Cardiac fibroblast (primary cell): ENCODE data around the gene DYRK2.

ENCODE experiments used
- DNase-seq, 2 donors: peaks; one replicate each; pipeline versions ENCODE4 v3.0.0 to v3.0.0-alpha.2; 2010; ENCODE audit warnings: low read depth in 2 of 2
- H3K4me3 ChIP-seq, 2 donors: replicated peaks in 1 of 2; 1 replicate in 1 of 2; 2 replicates in 1 of 2; pipeline ENCODE4 v1.5.1; 2011; ENCODE audit warnings: low read depth in 2 of 2, low read length in 2 of 2, mild to moderate bottlenecking in 2 of 2, moderate library complexity in 1 of 2
- TF ChIP-seq, protein P1 (sequence below): IDR thresholded peaks from one replicate; pipeline ENCODE4 v1.5.1; 2011; ENCODE audit warnings: low read depth, mild to moderate bottlenecking, low read length, inconsistent platforms

DYRK2 gene

DNA sequence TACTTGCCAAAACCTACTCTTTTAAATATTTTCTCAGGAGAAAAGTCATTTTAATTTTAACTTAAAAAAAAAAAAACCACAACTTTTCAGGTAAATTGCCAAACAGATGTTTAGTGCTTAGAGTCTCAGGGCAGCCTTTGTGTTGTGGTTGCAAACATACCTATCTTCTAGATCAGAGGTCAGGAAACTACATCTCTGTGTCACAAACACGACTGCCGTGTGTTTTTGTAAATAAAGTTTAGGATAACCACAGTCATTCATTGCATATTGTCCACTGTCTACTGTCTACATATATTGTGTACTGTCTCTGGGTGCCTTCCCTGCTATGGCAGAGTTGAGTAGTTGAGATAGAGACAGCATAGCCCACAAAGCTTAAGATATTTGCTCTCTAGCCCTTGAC lies 48.9 kb downstream of the DYRK2 start:
- no peak for DNase-seq
- TF ChIP-seq, protein P1, sequence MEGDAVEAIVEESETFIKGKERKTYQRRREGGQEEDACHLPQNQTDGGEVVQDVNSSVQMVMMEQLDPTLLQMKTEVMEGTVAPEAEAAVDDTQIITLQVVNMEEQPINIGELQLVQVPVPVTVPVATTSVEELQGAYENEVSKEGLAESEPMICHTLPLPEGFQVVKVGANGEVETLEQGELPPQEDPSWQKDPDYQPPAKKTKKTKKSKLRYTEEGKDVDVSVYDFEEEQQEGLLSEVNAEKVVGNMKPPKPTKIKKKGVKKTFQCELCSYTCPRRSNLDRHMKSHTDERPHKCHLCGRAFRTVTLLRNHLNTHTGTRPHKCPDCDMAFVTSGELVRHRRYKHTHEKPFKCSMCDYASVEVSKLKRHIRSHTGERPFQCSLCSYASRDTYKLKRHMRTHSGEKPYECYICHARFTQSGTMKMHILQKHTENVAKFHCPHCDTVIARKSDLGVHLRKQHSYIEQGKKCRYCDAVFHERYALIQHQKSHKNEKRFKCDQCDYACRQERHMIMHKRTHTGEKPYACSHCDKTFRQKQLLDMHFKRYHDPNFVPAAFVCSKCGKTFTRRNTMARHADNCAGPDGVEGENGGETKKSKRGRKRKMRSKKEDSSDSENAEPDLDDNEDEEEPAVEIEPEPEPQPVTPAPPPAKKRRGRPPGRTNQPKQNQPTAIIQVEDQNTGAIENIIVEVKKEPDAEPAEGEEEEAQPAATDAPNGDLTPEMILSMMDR = no peak
- no peak overlapping the region for H3K4me3 ChIP-seq

DNA sequence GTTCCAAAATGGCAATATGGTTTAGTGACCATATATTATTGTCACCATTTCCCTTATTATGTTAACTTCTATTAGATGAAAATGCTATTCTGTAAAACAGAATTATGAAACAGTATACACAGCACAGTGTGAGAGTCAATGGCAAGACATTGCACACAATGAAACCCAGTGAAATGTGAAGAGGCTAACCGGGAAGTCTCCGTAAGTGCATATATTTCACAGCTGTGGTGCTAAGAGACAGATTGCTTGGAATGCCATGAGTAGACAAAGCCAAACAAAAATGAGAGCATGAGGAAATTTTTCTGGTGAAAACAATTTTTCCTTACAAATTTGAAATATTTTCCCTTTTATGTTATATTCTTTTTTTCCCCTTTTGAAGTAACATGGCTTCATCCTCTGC lies 49.4 kb downstream of the DYRK2 start:
- DNase-seq = no peak
- no peak overlapping the region for H3K4me3 ChIP-seq
- TF ChIP-seq, protein P1 = no peak

DNA sequence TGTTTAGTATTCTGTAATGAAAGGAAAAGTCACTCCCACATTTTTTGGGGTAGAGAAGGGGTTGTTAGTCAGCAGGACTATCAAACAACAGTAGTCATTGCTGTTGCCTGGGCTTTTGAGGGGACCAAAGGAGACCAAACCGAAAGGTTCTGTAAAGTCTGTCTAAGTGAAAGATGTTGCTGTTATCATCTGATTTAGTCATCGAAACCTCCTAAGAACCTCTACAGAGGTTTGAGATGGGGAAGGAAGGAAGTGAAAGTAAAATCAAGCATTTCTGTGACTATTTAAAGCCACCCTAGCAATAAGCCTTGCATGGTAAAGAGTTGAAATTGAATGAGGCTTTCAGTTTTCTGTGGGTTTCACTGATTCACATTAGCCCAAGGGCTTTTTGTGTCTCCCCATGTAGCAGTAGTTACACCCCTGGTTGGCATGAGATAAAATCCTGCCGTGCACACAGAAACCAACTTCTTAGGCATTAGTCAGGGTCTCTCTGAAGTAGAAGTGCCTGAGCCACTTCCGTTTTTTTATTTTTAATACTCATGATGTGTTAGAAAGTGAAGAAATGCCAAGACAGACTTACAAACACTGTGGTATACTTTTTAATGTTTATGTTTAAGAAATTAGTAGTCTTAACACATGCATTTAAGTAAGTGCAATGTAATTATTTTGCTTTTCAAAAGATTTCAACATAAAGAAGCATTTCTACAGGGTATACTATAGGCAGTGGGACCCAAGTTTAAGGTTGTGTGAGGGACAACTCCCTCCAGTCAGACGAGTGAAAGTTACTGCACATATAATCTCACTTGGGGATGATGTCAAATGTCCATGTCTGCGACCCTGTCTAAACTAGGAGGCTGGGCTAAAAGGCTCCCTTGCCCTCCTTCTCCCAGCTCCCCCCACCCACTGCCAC lies 50.4 kb downstream of the DYRK2 start:
- TF ChIP-seq, protein P1 = no peak
- H3K4me3 ChIP-seq = peak overlapping the region in 1 of 2 donors; percentile 37
- peak in 1 of 2 donors; percentile 48 for DNase-seq

DNA sequence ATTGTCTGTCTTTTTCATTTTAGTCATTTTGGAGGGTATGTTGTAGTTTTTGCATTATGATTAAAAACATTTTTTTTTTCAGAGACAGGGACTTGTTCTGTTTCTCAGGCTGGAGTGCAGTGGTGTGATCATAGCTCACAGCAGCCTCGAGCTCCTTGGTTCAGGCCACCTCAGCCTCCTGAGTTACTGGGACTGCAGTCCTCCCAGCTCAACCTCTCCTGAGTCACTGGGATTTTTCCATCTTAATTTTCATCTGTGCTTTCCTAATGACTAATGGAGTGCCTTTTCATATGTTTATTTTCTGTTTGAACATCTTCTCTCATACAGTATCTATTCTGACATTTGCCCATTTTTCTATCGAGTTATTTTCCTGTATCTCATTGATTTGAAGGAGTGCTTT lies 52.6 kb downstream of the DYRK2 start:
- TF ChIP-seq, protein P1 = no peak
- peak in 1 of 2 donors; percentile 54 for DNase-seq
- no peak overlapping the region for H3K4me3 ChIP-seq

DNA sequence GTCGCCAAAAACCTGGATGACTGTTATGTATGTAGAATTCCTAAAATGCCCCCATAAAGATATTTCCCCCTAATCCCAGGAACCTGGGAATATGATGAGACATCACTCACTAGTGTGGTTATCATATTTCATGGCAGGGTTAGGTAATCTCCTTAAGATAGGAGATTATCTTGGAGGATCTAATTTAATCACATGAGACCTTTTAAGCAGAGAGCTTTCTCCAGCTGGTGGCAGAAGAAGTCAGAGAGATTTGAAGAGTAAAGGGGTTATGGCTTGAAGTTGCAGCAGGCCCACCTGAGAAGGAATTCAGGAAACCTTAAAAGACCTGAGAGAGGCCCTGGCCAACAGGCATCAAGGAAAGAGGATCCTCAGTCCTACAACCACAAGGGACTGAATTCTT lies 53.6 kb downstream of the DYRK2 start:
- no peak for DNase-seq
- TF ChIP-seq, protein P1 = no peak
- no peak overlapping the region for H3K4me3 ChIP-seq

DNA sequence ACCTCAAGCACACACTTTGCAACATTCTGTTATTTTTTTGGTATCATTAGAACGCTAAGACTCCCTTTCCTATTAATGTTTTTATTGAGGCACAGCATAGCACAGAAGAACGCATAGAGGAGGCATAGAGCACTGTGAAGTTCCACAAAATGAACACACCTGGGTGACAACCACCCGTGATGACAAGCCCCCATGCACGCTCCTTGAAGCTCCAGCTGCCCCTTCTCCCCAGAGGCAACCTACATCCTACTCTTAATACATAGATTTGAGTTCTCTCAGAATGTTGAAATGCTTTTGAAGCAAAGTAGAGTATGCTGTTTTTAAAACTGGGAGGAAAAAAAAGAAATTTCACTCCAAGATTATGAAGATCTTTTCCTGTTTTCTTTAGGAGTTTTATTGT lies 55.5 kb downstream of the DYRK2 start:
- DNase-seq = no peak
- no peak overlapping the region for H3K4me3 ChIP-seq
- TF ChIP-seq, protein P1 = no peak
